Measurements from ENCODE around the gene CLIP3.
"Not testable (repeated sequence)": the region's sequence is repeated elsewhere in the genome, so short reads cannot be mapped to it uniquely, and the experiment has no call there.

The CLIP3 gene

DNA sequence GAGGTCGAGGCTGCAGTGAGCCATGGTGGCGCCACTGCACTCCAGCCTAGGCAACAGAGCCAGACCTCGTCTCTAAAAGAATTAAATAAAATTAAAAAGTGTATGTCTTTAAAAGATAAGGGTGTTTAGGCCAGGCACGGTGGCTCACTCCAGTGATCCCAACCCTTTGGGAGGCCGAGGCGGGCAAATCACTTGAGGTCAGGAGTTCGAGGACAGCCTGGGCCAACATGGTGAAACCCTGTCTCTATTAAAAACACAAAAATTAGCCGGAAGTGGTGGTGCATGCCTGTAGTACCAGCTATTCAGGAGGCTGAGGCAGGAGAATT lies 45.1 kb downstream of the CLIP3 start:
- Mint-ChIP-seq H3K4me1 (peaks cover 6% of the 10 kb centered on the region), H3K27me3 (peaks cover 18% of the 10 kb centered on the region), H3K9me3 (no peaks in the 10 kb centered on the region), H3K27ac (no peak overlapping the region), H3K4me3 (peak overlapping the region; percentile 40), H3K36me3 (no peaks in the 10 kb centered on the region)
- no peak for DNase-seq (ENCODE audit: low spot score in 2 of 2)
- ATAC-seq (ENCODE audit: low read depth) = no peak

GRCh38 chr19:35986664-35987570 lies 45.8 kb downstream of the CLIP3 start:
- ATAC-seq (ENCODE audit: low read depth) (peak; percentile 82), DNase-seq (ENCODE audit: low spot score in 2 of 2) (peak in 1 of 2 donors; percentile 32)
- peaks cover 19% of the 10 kb centered on the region for H3K27me3 Mint-ChIP-seq
- no peaks in the 10 kb centered on the region for H3K9me3 Mint-ChIP-seq
- no peaks in the 10 kb centered on the region for H3K36me3 Mint-ChIP-seq
- peaks cover 6% of the 10 kb centered on the region for H3K4me1 Mint-ChIP-seq
- peak overlapping the region; percentile 86 for H3K4me3 Mint-ChIP-seq
- H3K27ac Mint-ChIP-seq = no peak overlapping the region

DNA sequence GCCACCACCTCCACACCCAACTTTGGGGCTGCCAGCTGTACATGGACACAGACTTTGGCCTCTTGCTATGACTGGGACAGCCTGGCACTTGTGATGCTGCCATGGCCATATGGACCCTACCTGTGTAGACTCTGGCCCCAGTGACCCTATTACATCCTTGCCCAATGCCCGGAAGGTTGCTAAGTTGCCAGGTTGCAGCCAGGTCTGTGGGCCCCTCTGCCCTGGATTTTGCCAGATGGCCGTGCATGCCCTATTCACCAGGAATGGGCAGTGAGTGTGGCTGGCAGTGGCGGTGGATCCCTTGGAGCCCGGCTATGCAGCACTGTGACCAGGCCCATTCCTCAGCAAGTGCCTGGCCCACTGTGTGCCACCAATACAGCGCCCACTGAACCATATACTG lies 46.6 kb downstream of the CLIP3 start:
- Mint-ChIP-seq H3K27me3 (peaks cover 21% of the 10 kb centered on the region), H3K4me3 (peak overlapping the region; percentile 57), H3K27ac (no peak overlapping the region), H3K36me3 (no peaks in the 10 kb centered on the region), H3K9me3 (no peaks in the 10 kb centered on the region), H3K4me1 (peaks cover 6% of the 10 kb centered on the region)
- DNase-seq (ENCODE audit: low spot score in 2 of 2) = no peak
- ATAC-seq (ENCODE audit: low read depth) = no peak

DNA sequence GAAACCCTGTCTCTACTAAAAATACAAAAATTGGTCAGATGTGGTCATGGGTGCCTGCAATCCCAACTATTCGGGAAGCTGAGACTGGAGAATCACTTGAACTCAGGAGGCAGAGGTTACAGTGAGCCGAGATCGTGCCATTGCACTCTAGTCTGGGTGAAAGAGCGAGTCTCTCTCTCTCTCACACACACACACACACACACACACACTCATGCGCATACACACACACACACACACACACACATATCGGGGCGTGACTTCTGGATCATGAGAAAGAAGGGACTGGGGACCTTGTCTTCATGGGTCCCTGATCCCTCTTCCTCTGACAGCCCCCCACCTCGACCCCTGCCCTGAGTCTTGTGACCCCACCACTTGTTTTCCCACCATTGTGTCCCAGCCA lies 49.5 kb downstream of the CLIP3 start:
- no peak for DNase-seq (ENCODE audit: low spot score in 2 of 2)
- Mint-ChIP-seq H3K4me1 (peaks cover 6% of the 10 kb centered on the region), H3K27me3 (peaks cover 37% of the 10 kb centered on the region), H3K9me3 (no peaks in the 10 kb centered on the region), H3K27ac (no peak overlapping the region), H3K4me3 (no peak overlapping the region), H3K36me3 (no peaks in the 10 kb centered on the region)
- no peak for ATAC-seq (ENCODE audit: low read depth)

- H3K4me3 Mint-ChIP-seq; H3K36me3 Mint-ChIP-seq; H3K9me3 Mint-ChIP-seq; DNase-seq (ENCODE audit: low spot score in 2 of 2); ATAC-seq (ENCODE audit: low read depth); H3K27ac Mint-ChIP-seq; H3K4me1 Mint-ChIP-seq: not testable (repeated sequence)
- H3K27me3 Mint-ChIP-seq = peaks cover 39% of the 10 kb centered on the region
Measured at GRCh38 chr19:35980997-35981396, 51.7 kb downstream of the CLIP3 start.

- no peak overlapping the region for H3K4me3 Mint-ChIP-seq
- H3K9me3 Mint-ChIP-seq = no peaks in the 10 kb centered on the region
- H3K36me3 Mint-ChIP-seq = no peaks in the 10 kb centered on the region
- DNase-seq (ENCODE audit: low spot score in 2 of 2) (no peak), ATAC-seq (ENCODE audit: low read depth) (no peak)
- no peaks in the 10 kb centered on the region for H3K4me1 Mint-ChIP-seq
- H3K27ac Mint-ChIP-seq = no peak overlapping the region
- peaks cover 25% of the 10 kb centered on the region for H3K27me3 Mint-ChIP-seq
Measured at GRCh38 chr19:35978832-35979365, 53.8 kb downstream of the CLIP3 start.

GRCh38 chr19:35978271-35978670 lies 54.4 kb downstream of the CLIP3 start:
- no peak for DNase-seq (ENCODE audit: low spot score in 2 of 2)
- Mint-ChIP-seq H3K4me3 (no peak overlapping the region), H3K27me3 (peaks cover 24% of the 10 kb centered on the region), H3K27ac (no peak overlapping the region), H3K36me3 (no peaks in the 10 kb centered on the region), H3K4me1 (no peaks in the 10 kb centered on the region), H3K9me3 (no peaks in the 10 kb centered on the region)
- no peak for ATAC-seq (ENCODE audit: low read depth)

GRCh38 chr19:35977446-35978222 lies 55.0 kb downstream of the CLIP3 start:
- Mint-ChIP-seq H3K4me3 (no peak overlapping the region), H3K4me1 (no peaks in the 10 kb centered on the region), H3K27me3 (peaks cover 25% of the 10 kb centered on the region), H3K36me3 (no peaks in the 10 kb centered on the region), H3K27ac (no peak overlapping the region), H3K9me3 (no peaks in the 10 kb centered on the region)
- DNase-seq (ENCODE audit: low spot score in 2 of 2) = no peak
- ATAC-seq (ENCODE audit: low read depth) = peak; percentile 72

- Mint-ChIP-seq H3K9me3 (no peaks in the 10 kb centered on the region), H3K27me3 (peaks cover 20% of the 10 kb centered on the region), H3K36me3 (no peaks in the 10 kb centered on the region), H3K4me3 (no peak overlapping the region), H3K27ac (no peak overlapping the region), H3K4me1 (no peaks in the 10 kb centered on the region)
- ATAC-seq (ENCODE audit: low read depth) (no peak), DNase-seq (ENCODE audit: low spot score in 2 of 2) (no peak)
Measured at GRCh38 chr19:35975608-35976214, 57.0 kb downstream of the CLIP3 start.

DNA sequence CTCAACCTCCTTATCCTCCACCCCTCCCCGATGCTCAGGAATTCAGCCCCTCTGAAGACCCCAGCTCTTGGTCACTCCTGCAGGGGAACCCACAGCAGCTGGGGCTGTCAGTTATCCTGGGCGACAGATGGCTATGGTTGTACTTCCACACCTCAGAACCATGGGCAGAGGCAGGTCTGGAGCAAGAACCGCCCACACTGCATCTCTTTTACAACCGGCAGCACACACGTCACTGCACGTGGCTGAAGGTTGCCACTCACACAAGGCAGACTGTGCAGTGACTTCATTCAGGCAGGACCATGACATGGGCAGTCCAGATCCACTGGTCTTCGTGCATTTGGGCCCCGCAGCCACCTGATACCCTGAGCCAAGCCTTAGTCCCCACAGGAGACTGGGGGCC lies 59.2 kb downstream of the CLIP3 start:
- ATAC-seq (ENCODE audit: low read depth) = no peak
- Mint-ChIP-seq H3K4me3 (no peak overlapping the region), H3K27ac (no peak overlapping the region), H3K36me3 (no peaks in the 10 kb centered on the region), H3K4me1 (no peaks in the 10 kb centered on the region), H3K9me3 (no peaks in the 10 kb centered on the region), H3K27me3 (peaks cover 14% of the 10 kb centered on the region)
- DNase-seq (ENCODE audit: low spot score in 2 of 2) = no peak

- H3K9me3 Mint-ChIP-seq = no peaks in the 10 kb centered on the region
- H3K27ac Mint-ChIP-seq = no peak overlapping the region
- H3K4me3 Mint-ChIP-seq = no peak overlapping the region
- peaks cover 13% of the 10 kb centered on the region for H3K27me3 Mint-ChIP-seq
- no peak for DNase-seq (ENCODE audit: low spot score in 2 of 2)
- no peaks in the 10 kb centered on the region for H3K4me1 Mint-ChIP-seq
- no peaks in the 10 kb centered on the region for H3K36me3 Mint-ChIP-seq
- no peak for ATAC-seq (ENCODE audit: low read depth)
Measured at GRCh38 chr19:35966771-35967170, 65.9 kb downstream of the CLIP3 start.

Measured in memory B cell (primary cell).